ENCODE data around the gene GDI2. TPM values are rescaled to one million over a fixed set of nuclear protein-coding genes. Genes with fewer than 3 reads are reported as not detected.

GDI2 gene
- total RNA-seq, 2 experiments from 2014 or later = 218 to 220 TPM

DNA sequence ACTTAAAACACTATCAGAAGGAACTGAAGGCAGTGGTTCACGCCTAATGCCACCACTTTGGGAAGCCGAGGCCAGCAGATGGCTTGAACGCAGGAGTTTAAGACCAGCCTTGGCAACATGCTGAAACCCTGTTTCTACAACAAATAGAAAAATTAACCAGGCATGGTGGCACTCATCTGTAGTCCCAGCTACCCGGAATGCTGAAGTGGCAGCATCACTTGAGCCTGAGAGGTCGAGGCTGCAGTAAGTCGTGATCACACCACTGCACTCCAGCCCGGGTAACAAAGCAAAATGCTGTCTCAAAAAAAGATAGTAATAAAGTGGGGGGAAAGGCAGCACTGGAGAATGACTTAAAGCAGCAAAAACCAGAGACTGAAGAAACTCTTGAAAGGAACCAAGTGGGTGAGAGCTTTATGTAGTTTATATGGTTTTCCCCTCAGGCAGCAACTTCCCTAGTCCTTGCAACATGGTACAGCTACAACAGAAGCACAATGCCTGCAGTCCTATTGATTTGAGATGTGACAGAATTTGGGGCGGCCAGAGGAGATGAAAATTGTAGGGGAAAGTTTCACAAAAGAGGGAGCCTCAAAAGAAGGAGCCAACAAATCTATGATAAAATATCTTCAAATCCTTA lies 38.1 kb downstream of the GDI2 start:
- Mint-ChIP-seq H3K9me3 (no peaks in the 10 kb centered on the region), H3K27me3 (no peaks in the 10 kb centered on the region), H3K4me1 (peaks cover 47% of the 10 kb centered on the region), H3K36me3 (ENCODE audit: low read depth) (peaks cover 77% of the 10 kb centered on the region), H3K4me3 (no peak overlapping the region), H3K27ac (peak overlapping the region; percentile 85)
- CTCF ChIA-PET = interaction anchor here (1.3 to 1.9 kb wide), 2 partner anchors 19 to 146 kb away, joined by 4 read pairs; no protein-coding TSS in a partner anchor
- POLR2A ChIA-PET = interaction anchor here (0.9 to 2.3 kb wide), 5 partner anchors 8 to 69 kb away, joined by 3 to 7 read pairs (median 5); partner anchors contain the start of gene GDI2
- DNase-seq = no peak

DNA sequence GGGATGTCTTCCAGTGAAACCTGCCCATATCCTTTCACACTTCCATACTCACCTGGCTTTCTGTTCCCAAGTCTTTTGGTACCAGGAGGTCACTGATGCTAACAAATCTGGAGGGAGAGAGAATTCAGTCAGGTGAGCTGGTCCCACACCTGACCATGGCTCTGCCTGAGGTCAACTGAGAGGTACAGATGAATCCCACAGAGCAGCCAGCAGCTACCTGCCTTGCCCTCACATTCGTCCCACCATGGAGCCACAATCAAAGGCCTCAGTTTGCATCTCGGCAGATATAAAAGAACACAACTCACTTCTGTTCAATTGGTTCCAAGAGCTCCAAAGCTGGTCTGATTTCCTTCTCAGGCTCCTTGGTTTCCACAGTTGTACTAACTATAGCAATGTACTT lies 47.0 kb downstream of the GDI2 start:
- H3K27ac Mint-ChIP-seq = no peak overlapping the region
- peaks cover 72% of the 10 kb centered on the region for H3K36me3 Mint-ChIP-seq (ENCODE audit: low read depth)
- peaks cover 14% of the 10 kb centered on the region for H3K4me1 Mint-ChIP-seq
- H3K9me3 Mint-ChIP-seq = no peaks in the 10 kb centered on the region
- POLR2A ChIA-PET = interaction anchor here (1.1 to 1.9 kb wide), 3 partner anchors 9 to 210 kb away, joined by 3 to 7 read pairs (median 3); no protein-coding TSS in a partner anchor
- H3K27me3 Mint-ChIP-seq = no peaks in the 10 kb centered on the region
- CTCF ChIA-PET = no interaction called here
- no peak for DNase-seq
- no peak overlapping the region for H3K4me3 Mint-ChIP-seq

- no peak for DNase-seq
- no peak overlapping the region for H3K4me3 Mint-ChIP-seq
- peaks cover 78% of the 10 kb centered on the region for H3K36me3 Mint-ChIP-seq (ENCODE audit: low read depth)
- H3K9me3 Mint-ChIP-seq = no peaks in the 10 kb centered on the region
- ChIA-PET POLR2A (interaction anchor here (0.7 to 1.1 kb wide), 2 partner anchors 8 to 129 kb away, joined by 3 read pairs; no protein-coding TSS in a partner anchor), CTCF (no interaction called here)
- peaks cover 14% of the 10 kb centered on the region for H3K4me1 Mint-ChIP-seq
- no peaks in the 10 kb centered on the region for H3K27me3 Mint-ChIP-seq
- no peak overlapping the region for H3K27ac Mint-ChIP-seq
Measured at GRCh38 chr10:5765617-5766016, 47.6 kb downstream of the GDI2 start.

DNA sequence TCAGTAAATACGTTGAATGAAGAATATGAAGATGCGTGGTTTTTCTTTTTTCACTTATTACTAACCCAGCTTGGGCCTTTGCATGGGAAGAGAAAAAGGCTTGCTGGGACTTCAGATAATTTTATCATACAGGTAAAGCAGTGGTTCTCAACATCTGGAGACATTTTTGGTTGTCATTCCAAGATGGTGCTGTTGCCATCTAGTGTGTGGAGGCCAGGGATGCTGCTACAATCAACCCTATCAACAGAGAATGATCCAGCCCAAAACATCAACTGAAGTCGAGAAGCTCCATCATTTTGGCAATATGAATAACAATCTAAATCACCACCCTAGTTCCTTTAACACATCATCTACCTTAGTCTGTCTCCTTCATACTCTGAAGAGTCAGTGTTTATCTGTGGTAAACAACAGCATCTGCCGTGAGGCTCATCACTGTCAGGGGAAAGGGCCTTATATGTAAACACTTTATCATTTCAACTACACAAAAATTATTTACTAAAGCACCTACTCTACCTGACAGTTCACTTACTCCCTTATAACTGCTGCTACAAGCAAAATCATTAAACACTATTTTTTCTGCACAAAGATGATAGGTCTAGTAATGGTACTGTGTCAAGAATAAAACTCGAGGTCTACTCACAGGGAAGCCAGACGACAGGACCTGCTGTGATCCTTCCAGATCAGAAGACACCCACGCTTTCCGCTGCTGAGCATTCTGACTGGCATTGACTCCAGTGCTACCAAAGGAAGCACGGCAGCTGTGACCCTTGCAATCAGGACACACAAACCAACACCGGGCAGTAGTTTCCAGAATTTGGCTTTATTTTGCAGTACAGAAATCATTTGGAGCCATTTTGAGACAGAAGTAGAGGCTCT lies 48.6 kb downstream of the GDI2 start:
- peak overlapping the region; percentile 17 for H3K27ac Mint-ChIP-seq
- ChIA-PET POLR2A (interaction anchor here (0.7 to 1.0 kb wide), 2 partner anchors 9 to 128 kb away, joined by 3 read pairs; no protein-coding TSS in a partner anchor), CTCF (no interaction called here)
- H3K4me3 Mint-ChIP-seq = no peak overlapping the region
- H3K4me1 Mint-ChIP-seq = peaks cover 14% of the 10 kb centered on the region
- no peak for DNase-seq
- peaks cover 79% of the 10 kb centered on the region for H3K36me3 Mint-ChIP-seq (ENCODE audit: low read depth)
- H3K9me3 Mint-ChIP-seq = no peaks in the 10 kb centered on the region
- no peaks in the 10 kb centered on the region for H3K27me3 Mint-ChIP-seq

GRCh38 chr10:5762531-5762930 lies 50.7 kb downstream of the GDI2 start:
- H3K27ac Mint-ChIP-seq = no peak overlapping the region
- POLR2A ChIA-PET = interaction anchor here (0.6 to 1.7 kb wide), 2 partner anchors 13 to 275 kb away, joined by 3 to 5 read pairs; no protein-coding TSS in a partner anchor
- no peaks in the 10 kb centered on the region for H3K27me3 Mint-ChIP-seq
- H3K9me3 Mint-ChIP-seq = no peaks in the 10 kb centered on the region
- peaks cover 77% of the 10 kb centered on the region for H3K36me3 Mint-ChIP-seq (ENCODE audit: low read depth)
- CTCF ChIA-PET = interaction anchor here (0.7 kb wide), 1 partner anchor 46 kb away, joined by 3 read pairs; no protein-coding TSS in a partner anchor
- H3K4me1 Mint-ChIP-seq = peaks cover 13% of the 10 kb centered on the region
- no peak for DNase-seq
- no peak overlapping the region for H3K4me3 Mint-ChIP-seq

DNA sequence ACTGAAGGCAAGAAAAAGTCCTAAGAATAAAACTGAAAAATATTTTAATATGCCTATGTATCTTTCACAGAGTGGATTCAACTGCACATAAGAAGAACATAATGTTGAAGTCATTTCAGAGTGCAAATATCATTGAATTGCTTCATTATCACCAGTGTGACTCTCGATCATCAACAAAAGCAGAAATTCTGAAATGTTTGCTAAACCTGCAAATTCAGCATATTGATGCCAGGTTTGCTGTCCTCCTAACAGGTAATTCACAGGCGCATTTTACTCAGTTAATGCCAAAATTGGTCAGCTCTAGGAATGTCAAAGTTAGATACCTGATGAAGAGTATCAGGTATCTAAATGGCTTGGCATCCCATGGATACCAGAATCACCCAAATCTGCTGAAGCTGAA lies 52.0 kb downstream of the GDI2 start:
- Mint-ChIP-seq H3K27me3 (no peaks in the 10 kb centered on the region), H3K4me1 (peaks cover 14% of the 10 kb centered on the region), H3K36me3 (ENCODE audit: low read depth) (peaks cover 76% of the 10 kb centered on the region), H3K4me3 (no peak overlapping the region), H3K27ac (no peak overlapping the region), H3K9me3 (no peaks in the 10 kb centered on the region)
- no peak for DNase-seq
- POLR2A ChIA-PET = no interaction called here
- CTCF ChIA-PET = no interaction called here

GRCh38 chr10:5760515-5760914 lies 52.7 kb downstream of the GDI2 start:
- H3K9me3 Mint-ChIP-seq = no peaks in the 10 kb centered on the region
- peaks cover 12% of the 10 kb centered on the region for H3K4me1 Mint-ChIP-seq
- ChIA-PET CTCF (no interaction called here), POLR2A (no interaction called here)
- peaks cover 72% of the 10 kb centered on the region for H3K36me3 Mint-ChIP-seq (ENCODE audit: low read depth)
- no peak overlapping the region for H3K27ac Mint-ChIP-seq
- DNase-seq = no peak
- H3K4me3 Mint-ChIP-seq = no peak overlapping the region
- no peaks in the 10 kb centered on the region for H3K27me3 Mint-ChIP-seq

GRCh38 chr10:5758927-5759326 lies 54.3 kb downstream of the GDI2 start:
- DNase-seq = no peak
- Mint-ChIP-seq H3K4me3 (no peak overlapping the region), H3K27ac (peak overlapping the region; percentile 31), H3K36me3 (ENCODE audit: low read depth) (peaks cover 56% of the 10 kb centered on the region), H3K27me3 (no peaks in the 10 kb centered on the region), H3K4me1 (peaks cover 8% of the 10 kb centered on the region), H3K9me3 (no peaks in the 10 kb centered on the region)
- ChIA-PET POLR2A (interaction anchor here (1.5 kb wide), 1 partner anchor 16 kb away, joined by 3 read pairs; no protein-coding TSS in a partner anchor), CTCF (no interaction called here)

GRCh38 chr10:5757766-5758517 lies 55.3 kb downstream of the GDI2 start:
- no peaks in the 10 kb centered on the region for H3K27me3 Mint-ChIP-seq
- H3K9me3 Mint-ChIP-seq = no peaks in the 10 kb centered on the region
- H3K36me3 Mint-ChIP-seq (ENCODE audit: low read depth) = peaks cover 55% of the 10 kb centered on the region
- peaks cover 15% of the 10 kb centered on the region for H3K4me1 Mint-ChIP-seq
- ChIA-PET POLR2A (interaction anchor here (1.0 to 1.6 kb wide), 6 partner anchors 8 to 132 kb away, joined by 3 to 6 read pairs (median 3); partner anchors contain the start of genes ANKRD16, FBH1 and GDI2), CTCF (interaction anchor here (1.1 to 1.5 kb wide), 2 partner anchors 16 to 128 kb away, joined by 3 to 4 read pairs; no protein-coding TSS in a partner anchor)
- no peak for DNase-seq
- H3K27ac Mint-ChIP-seq = no peak overlapping the region
- no peak overlapping the region for H3K4me3 Mint-ChIP-seq

DNA sequence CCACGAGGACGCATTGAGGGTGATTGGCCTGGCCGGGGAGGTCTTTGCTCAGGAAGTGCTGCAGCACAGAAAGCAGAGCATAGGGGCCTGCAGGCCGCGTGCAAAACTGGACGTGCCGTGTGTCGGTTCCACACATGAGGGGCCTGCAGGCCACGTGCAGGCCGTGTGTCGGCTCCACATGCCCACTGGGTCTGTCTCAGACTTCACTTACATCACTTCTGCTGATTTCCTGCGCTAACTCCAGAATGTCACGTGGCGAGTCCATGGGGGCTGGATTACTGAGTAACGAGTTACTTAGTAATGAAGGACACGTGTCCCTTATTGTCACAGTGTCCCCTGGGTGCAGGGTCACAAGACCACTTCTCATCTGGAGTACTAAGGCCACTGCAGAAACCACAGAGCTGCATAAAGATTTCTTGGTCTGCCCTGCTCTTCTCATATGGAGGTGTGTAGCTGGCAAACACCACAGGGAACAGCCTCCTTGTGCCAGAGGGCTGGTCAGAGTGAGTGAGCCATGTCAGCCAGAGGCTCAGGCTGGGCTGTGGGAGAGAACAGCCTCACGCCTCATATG lies 60.8 kb downstream of the GDI2 start:
- Mint-ChIP-seq H3K4me3 (no peak overlapping the region), H3K4me1 (peaks cover 19% of the 10 kb centered on the region), H3K27ac (no peak overlapping the region), H3K36me3 (ENCODE audit: low read depth) (peaks cover 51% of the 10 kb centered on the region), H3K27me3 (no peaks in the 10 kb centered on the region), H3K9me3 (no peaks in the 10 kb centered on the region)
- POLR2A ChIA-PET = no interaction called here
- no peak for DNase-seq
- CTCF ChIA-PET = interaction anchor here (1.3 kb wide), 1 partner anchor 129 kb away, joined by 3 read pairs; no protein-coding TSS in a partner anchor

DNA sequence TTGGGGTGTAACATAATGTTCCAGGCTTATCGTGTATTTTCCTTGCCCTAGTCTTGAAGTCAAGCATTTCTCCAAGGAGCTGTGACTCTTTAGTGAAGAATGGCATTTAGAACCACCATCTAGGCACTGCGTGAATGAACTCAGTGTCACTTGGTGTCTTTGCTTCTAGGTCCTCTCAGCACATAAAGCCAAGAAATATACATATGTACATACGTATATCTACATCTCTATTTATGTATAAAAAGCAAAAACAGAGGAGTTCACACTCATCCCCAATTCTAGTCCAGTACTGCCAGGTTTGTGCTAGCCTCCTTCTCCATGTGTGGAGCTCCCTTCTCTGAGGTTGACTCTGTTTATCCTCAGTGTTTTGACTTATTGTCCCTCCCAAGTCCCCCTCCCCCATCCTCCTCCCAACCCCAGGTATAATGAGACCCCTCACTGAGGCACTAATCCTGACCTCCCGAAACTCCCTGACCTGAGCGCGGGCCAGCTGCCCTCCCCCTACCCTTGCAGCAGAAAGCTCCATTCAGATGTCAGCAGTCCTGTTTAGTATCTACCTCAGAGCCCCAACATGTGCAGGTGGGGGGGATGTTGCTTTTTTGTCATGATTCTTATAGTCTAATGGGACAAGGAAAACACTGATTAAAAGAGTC lies 61.5 kb downstream of the GDI2 start:
- H3K27ac Mint-ChIP-seq = no peak overlapping the region
- H3K4me1 Mint-ChIP-seq = peaks cover 25% of the 10 kb centered on the region
- CTCF ChIA-PET = no interaction called here
- peaks cover 51% of the 10 kb centered on the region for H3K36me3 Mint-ChIP-seq (ENCODE audit: low read depth)
- H3K4me3 Mint-ChIP-seq = no peak overlapping the region
- POLR2A ChIA-PET = no interaction called here
- no peak for DNase-seq
- no peaks in the 10 kb centered on the region for H3K27me3 Mint-ChIP-seq
- no peaks in the 10 kb centered on the region for H3K9me3 Mint-ChIP-seq

GRCh38 chr10:5748394-5748803 lies 64.8 kb downstream of the GDI2 start:
- Mint-ChIP-seq H3K9me3 (no peaks in the 10 kb centered on the region), H3K4me1 (peaks cover 15% of the 10 kb centered on the region), H3K27ac (no peak overlapping the region), H3K27me3 (no peaks in the 10 kb centered on the region), H3K36me3 (ENCODE audit: low read depth) (peaks cover 64% of the 10 kb centered on the region), H3K4me3 (no peak overlapping the region)
- no peak for DNase-seq
- ChIA-PET CTCF (no interaction called here), POLR2A (no interaction called here)
